Mesothelial cell of epicardium (in vitro differentiated cells): ENCODE measurements around the gene BNC2. TPM values are rescaled to one million over a fixed set of nuclear protein-coding genes. Genes with fewer than 3 reads are reported as not detected.

ENCODE experiments used
- DNase-seq, 2 experiments: peaks; one replicate each; pipeline ENCODE4 v3.0.0; 2021; ENCODE audit warnings: low spot score in 2 of 2; ENCODE audit not compliant: unreplicated experiment in 2 of 2
- H3K27ac Mint-ChIP-seq: 2 replicates; pipeline ENCODE4 v1.8.0; 2021; ENCODE audit warnings: mixed read lengths
- H3K27me3 Mint-ChIP-seq: 2 replicates; pipeline ENCODE4 v1.8.0; 2021; ENCODE audit warnings: low read depth, mixed read lengths
- H3K36me3 Mint-ChIP-seq: 2 replicates; pipeline ENCODE4 v1.8.0; 2021; ENCODE audit warnings: mixed read lengths
- H3K4me1 Mint-ChIP-seq: 2 replicates; pipeline ENCODE4 v1.8.0; 2021; ENCODE audit warnings: mixed read lengths
- H3K4me3 Mint-ChIP-seq: 2 replicates; pipeline ENCODE4 v1.8.0; 2021; ENCODE audit warnings: mild to moderate bottlenecking, moderate library complexity, mixed read lengths
- H3K9me3 Mint-ChIP-seq: 2 replicates; pipeline ENCODE4 v1.8.0; 2021; ENCODE audit warnings: mixed read lengths
- total RNA-seq: library from RNA; stranded (reverse); gene quantifications from 3 replicates; pipeline ENCODE4 v1.2.1, GENCODE V29; 2021
- TF ChIP-seq, protein P1 (sequence below): fragments of 200-600 bp; sonication (generic); IDR thresholded peaks from one replicate; pipeline ENCODE4 v1.5.0; 2021; ENCODE audit warnings: antibody characterized with exemption; ENCODE audit not compliant: unreplicated experiment

The BNC2 gene
- total RNA-seq, 1 donor from 2014 or later, result 45.1 TPM

DNA sequence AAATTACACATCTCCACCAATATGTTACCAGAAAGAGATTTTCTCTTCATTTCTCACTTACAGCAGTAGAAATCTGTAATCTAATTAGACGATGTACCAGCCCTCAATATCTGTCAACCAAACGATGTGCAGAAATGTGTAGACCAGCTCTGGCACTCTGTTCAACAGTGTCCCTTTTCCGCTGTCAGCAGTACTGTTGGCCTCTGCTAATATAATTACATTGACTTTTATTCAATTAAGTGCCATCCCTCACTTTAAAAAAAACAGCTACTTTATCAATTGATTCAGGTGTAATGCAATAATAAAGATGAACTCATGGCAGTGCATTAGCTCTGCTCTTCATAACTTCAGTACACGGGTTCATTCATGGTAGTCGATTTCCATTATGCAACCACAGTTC lies 448.4 kb downstream of the BNC2 start:
- H3K27ac Mint-ChIP-seq, result no peak overlapping the region
- H3K36me3 Mint-ChIP-seq, result no peaks in the 10 kb centered on the region
- TF ChIP-seq, protein P1, sequence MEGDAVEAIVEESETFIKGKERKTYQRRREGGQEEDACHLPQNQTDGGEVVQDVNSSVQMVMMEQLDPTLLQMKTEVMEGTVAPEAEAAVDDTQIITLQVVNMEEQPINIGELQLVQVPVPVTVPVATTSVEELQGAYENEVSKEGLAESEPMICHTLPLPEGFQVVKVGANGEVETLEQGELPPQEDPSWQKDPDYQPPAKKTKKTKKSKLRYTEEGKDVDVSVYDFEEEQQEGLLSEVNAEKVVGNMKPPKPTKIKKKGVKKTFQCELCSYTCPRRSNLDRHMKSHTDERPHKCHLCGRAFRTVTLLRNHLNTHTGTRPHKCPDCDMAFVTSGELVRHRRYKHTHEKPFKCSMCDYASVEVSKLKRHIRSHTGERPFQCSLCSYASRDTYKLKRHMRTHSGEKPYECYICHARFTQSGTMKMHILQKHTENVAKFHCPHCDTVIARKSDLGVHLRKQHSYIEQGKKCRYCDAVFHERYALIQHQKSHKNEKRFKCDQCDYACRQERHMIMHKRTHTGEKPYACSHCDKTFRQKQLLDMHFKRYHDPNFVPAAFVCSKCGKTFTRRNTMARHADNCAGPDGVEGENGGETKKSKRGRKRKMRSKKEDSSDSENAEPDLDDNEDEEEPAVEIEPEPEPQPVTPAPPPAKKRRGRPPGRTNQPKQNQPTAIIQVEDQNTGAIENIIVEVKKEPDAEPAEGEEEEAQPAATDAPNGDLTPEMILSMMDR, result no peak
- no peaks in the 10 kb centered on the region for H3K9me3 Mint-ChIP-seq
- peaks cover 34% of the 10 kb centered on the region for H3K4me1 Mint-ChIP-seq
- no peak for DNase-seq
- no peaks in the 10 kb centered on the region for H3K27me3 Mint-ChIP-seq
- H3K4me3 Mint-ChIP-seq, result no peak overlapping the region

DNA sequence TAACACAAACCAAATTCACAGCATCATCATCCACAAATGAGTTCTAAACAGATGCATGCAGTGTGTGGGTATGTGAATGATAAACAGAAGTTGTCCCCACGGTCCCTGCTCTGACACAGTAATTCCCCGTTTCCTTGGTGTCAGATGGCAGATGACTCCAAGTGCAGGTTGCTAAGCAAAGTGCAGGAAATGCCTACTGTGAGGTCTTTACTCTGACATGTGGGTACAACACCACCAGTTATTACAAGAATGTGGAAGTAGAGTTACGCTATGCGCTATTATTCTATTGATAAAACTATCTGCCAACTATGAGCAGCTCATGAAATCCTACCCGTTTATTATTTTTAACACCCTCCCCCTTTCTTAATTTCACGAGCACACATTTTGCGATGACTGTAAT lies 448.9 kb downstream of the BNC2 start:
- H3K27me3 Mint-ChIP-seq, result no peaks in the 10 kb centered on the region
- DNase-seq, result no peak
- H3K36me3 Mint-ChIP-seq, result no peaks in the 10 kb centered on the region
- no peak overlapping the region for H3K27ac Mint-ChIP-seq
- H3K9me3 Mint-ChIP-seq, result no peaks in the 10 kb centered on the region
- TF ChIP-seq, protein P1, result no peak
- H3K4me3 Mint-ChIP-seq, result no peak overlapping the region
- peaks cover 33% of the 10 kb centered on the region for H3K4me1 Mint-ChIP-seq

DNA sequence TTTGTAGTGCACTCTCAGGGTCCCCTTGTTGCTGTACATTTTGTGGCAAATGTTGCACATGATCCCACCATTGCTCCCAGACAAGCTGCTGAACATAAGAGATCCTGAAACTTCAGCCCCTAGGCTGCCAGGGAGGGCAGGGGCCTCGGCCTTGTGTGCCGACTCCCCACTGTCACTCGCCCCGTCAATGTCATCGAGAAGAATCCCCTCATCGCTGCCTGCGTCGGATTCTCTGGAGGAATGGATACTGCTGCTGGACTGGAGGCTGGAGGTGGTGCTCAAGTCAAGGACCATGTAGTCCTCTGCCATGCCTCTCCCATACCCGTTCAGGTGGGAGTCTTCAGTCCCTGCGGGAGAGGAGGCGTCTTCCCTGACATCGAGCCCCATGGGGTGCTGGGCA lies 451.3 kb downstream of the BNC2 start:
- no peaks in the 10 kb centered on the region for H3K27me3 Mint-ChIP-seq
- no peak overlapping the region for H3K27ac Mint-ChIP-seq
- H3K9me3 Mint-ChIP-seq, result no peaks in the 10 kb centered on the region
- H3K4me1 Mint-ChIP-seq, result peaks cover 14% of the 10 kb centered on the region
- H3K36me3 Mint-ChIP-seq, result no peaks in the 10 kb centered on the region
- no peak overlapping the region for H3K4me3 Mint-ChIP-seq
- no peak for DNase-seq
- TF ChIP-seq, protein P1, result no peak

GRCh38 chr9:16418721-16419120 lies 451.7 kb downstream of the BNC2 start:
- Mint-ChIP-seq H3K9me3 (no peaks in the 10 kb centered on the region), H3K36me3 (no peaks in the 10 kb centered on the region), H3K4me3 (no peak overlapping the region), H3K4me1 (peaks cover 14% of the 10 kb centered on the region), H3K27ac (no peak overlapping the region), H3K27me3 (no peaks in the 10 kb centered on the region)
- DNase-seq, result no peak
- TF ChIP-seq, protein P1, result no peak

GRCh38 chr9:16417749-16418148 lies 452.7 kb downstream of the BNC2 start:
- H3K9me3 Mint-ChIP-seq, result no peaks in the 10 kb centered on the region
- H3K27me3 Mint-ChIP-seq, result no peaks in the 10 kb centered on the region
- no peak overlapping the region for H3K4me3 Mint-ChIP-seq
- no peak for DNase-seq
- TF ChIP-seq, protein P1, result no peak
- H3K27ac Mint-ChIP-seq, result no peak overlapping the region
- no peaks in the 10 kb centered on the region for H3K36me3 Mint-ChIP-seq
- H3K4me1 Mint-ChIP-seq, result peaks cover 14% of the 10 kb centered on the region

DNA sequence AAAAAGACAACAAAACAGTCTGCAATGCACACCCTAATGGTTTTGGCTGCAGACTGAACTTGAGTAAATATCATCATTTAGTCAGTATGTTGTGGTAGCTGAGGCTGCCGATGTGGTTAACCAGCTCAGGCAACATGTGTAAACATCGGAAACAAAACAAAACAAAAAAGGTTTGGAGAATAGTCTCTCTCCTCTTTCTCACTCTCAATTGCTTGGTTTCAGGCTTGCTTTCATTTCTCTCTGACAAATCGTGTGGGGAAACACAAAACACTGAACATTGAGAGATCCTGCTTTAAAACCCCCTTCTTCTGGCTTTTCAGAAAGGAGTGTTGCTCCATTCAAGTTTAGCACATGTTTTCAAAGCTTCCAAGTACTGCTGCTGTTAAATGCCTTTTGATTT lies 453.3 kb downstream of the BNC2 start:
- DNase-seq, result no peak
- Mint-ChIP-seq H3K4me1 (peaks cover 14% of the 10 kb centered on the region), H3K27ac (peak overlapping the region; percentile 8), H3K27me3 (no peaks in the 10 kb centered on the region), H3K36me3 (peaks cover 2% of the 10 kb centered on the region), H3K9me3 (no peaks in the 10 kb centered on the region), H3K4me3 (no peak overlapping the region)
- TF ChIP-seq, protein P1, result no peak
